HepG2 (cell line): ENCODE data around the gene FAM83C. TPM values are rescaled to one million over a fixed set of nuclear protein-coding genes. Genes with fewer than 3 reads are reported as not detected.

Experiments used
- ATAC-seq: fragments of 200-7000 bp; cut with Tn5 transposase; 3 replicates; pipeline ENCODE4 v1.9.1; 2020; ENCODE audit warnings: mild to moderate bottlenecking, moderate library complexity
- BruUV-seq: library from RNA; stranded (reverse); fragments of 400-500 nt; replicated peaks from 2 replicates; lab custom pipeline; 2021; lab: Mats Ljungman, UMichigan
- CTCF ChIA-PET: fragments of 300-600 bp; formaldehyde crosslinking; extraction: SDS; loops from one replicate; lab custom pipeline; 2021; ENCODE audit warnings: low total read pairs, inconsistent platforms, low intra/inter-chr PET ratio; lab: Yijun Ruan, JAX
- POLR2A ChIA-PET: fragments of 350-600 bp; sonication (Branson Sonifier 250); formaldehyde crosslinking; loops from one replicate; lab custom pipeline; 2020; ENCODE audit warnings: antibody characterized with exemption, inconsistent platforms; lab: Yijun Ruan, JAX
- DNase-seq: peaks from one replicate; pipeline ENCODE4 v3.0.0-alpha.2; 2015; ENCODE audit warnings: low spot score
- FAIRE-seq: peaks from 3 replicates; lab custom pipeline; 2011; peaks lifted over from hg19 to GRCh38; lab: Jason Lieb, UNC
- H2AFZ ChIP-seq: one replicate; pipeline ENCODE4 v1.6.1; 2011; ENCODE audit warnings: low read length, inconsistent platforms
- H3K27ac ChIP-seq: fragments of 300-600 bp; 3 replicates; pipeline ENCODE4 v1.8.0; 2011; ENCODE audit warnings: mixed run types, mild to moderate bottlenecking, mixed read lengths, low read length, inconsistent platforms; ENCODE audit not compliant: insufficient read depth; ENCODE audit errors: extremely low read length
- H3K27me3 ChIP-seq, 2 experiments: fragments of 200-600 bp in 1 of 2; 2 replicates in 1 of 2; 3 replicates in 1 of 2; pipeline versions ENCODE4 v1.6.0 to v1.8.0; 2011; ENCODE audit warnings: low read length in 2 of 2, mild to moderate bottlenecking in 2 of 2, moderate library complexity in 2 of 2, inconsistent platforms in 1 of 2; ENCODE audit not compliant: insufficient read depth in 2 of 2, control insufficient read depth in 1 of 2
- H3K36me3 ChIP-seq, 2 experiments: fragments of 200-600 bp in 1 of 2; replicated peaks in 1 of 2; 2 replicates in 1 of 2; 3 replicates in 1 of 2; pipeline versions ENCODE4 v1.5.1 to v1.8.0; 2011; ENCODE audit warnings: low read length in 2 of 2, inconsistent platforms in 1 of 2; ENCODE audit not compliant: insufficient read depth in 2 of 2, control insufficient read depth in 1 of 2
- H3K4me1 ChIP-seq: 2 replicates; pipeline ENCODE4 v1.5.1; 2012; ENCODE audit warnings: low read length, inconsistent platforms; ENCODE audit not compliant: insufficient read depth
- H3K4me2 ChIP-seq: 2 replicates; pipeline ENCODE4 v1.6.0; 2011; ENCODE audit warnings: low read depth, low read length, inconsistent platforms
- H3K4me3 ChIP-seq, 3 experiments: fragments of 200-600 bp in 1 of 3; sonication (generic), shearing (Covaris generic) in 1 of 3; replicated peaks in 1 of 3; 2 replicates each; pipeline ENCODE4 v1.5.1; 2011 to 2016; ENCODE audit warnings: low read length in 3 of 3, inconsistent platforms in 2 of 3, low read depth in 2 of 3, mild to moderate bottlenecking in 2 of 3, control low read depth in 1 of 3, mixed read lengths in 1 of 3; ENCODE audit not compliant: insufficient read depth in 1 of 3
- H3K79me2 ChIP-seq: one replicate; pipeline ENCODE4 v1.6.1; 2011; ENCODE audit warnings: low read length, inconsistent platforms; ENCODE audit not compliant: insufficient read depth
- H3K9ac ChIP-seq: 2 replicates; pipeline ENCODE4 v1.6.0; 2011; ENCODE audit warnings: mild to moderate bottlenecking, low read depth, low read length, inconsistent platforms; ENCODE audit not compliant: insufficient read depth
- H3K9me3 ChIP-seq: 2 replicates; pipeline ENCODE4 v1.5.1; 2012; ENCODE audit warnings: mild to moderate bottlenecking, low read length
- H4K20me1 ChIP-seq: 2 replicates; pipeline ENCODE4 v1.6.0; 2011; ENCODE audit warnings: inconsistent platforms, mild to moderate bottlenecking, low read length, moderate library complexity; ENCODE audit not compliant: insufficient read depth
- E2F5 ChIP-seq: sonication (generic); formaldehyde crosslinking; conservative IDR thresholded peaks from 2 replicates; pipeline ENCODE4 v1.4.0; 2020; ENCODE audit warnings: missing genetic modification reagents
- FOXO1 ChIP-seq: sonication (generic); formaldehyde crosslinking; IDR thresholded peaks from 2 replicates; pipeline ENCODE4 v1.4.0; 2020; ENCODE audit warnings: missing genetic modification reagents
- NONO ChIP-seq, 2 experiments: fragments of 450-650 bp in 1 of 2; sonication (generic) in 1 of 2; formaldehyde crosslinking in 1 of 2; IDR thresholded peaks in 1 of 2; conservative IDR thresholded peaks in 1 of 2; 2 replicates each; pipeline versions ENCODE4 v1.6.1 to v1.8.0; 2017 to 2022; ENCODE audit warnings: mild to moderate bottlenecking in 1 of 2, missing genetic modification reagents in 1 of 2, moderate library complexity in 1 of 2
- ONECUT2 ChIP-seq: sonication (generic); formaldehyde crosslinking; IDR thresholded peaks from 2 replicates; pipeline ENCODE4 v1.4.0; 2020; ENCODE audit warnings: missing genetic modification reagents
- RCOR2 ChIP-seq: IDR thresholded peaks from 2 replicates; pipeline ENCODE4 v1.6.1; 2016; ENCODE audit warnings: missing biosample characterization, missing genetic modification reagents
- TEAD3 ChIP-seq: optimal IDR thresholded peaks from 2 replicates; pipeline ENCODE3; 2016; ENCODE audit warnings: borderline replicate concordance
- ZNF160 ChIP-seq: sonication (generic); formaldehyde crosslinking; IDR thresholded peaks from 2 replicates; pipeline ENCODE4 v1.8.0; 2022; ENCODE audit warnings: mild to moderate bottlenecking, inconsistent platforms, missing genetic modification reagents
- ZNF34 ChIP-seq: sonication (generic); formaldehyde crosslinking; IDR thresholded peaks from 2 replicates; pipeline ENCODE4 v1.4.0; 2020; ENCODE audit warnings: mild to moderate bottlenecking, missing genetic modification reagents, borderline replicate concordance
- WGBS: methylation state at CpG from one replicate; pipeline ENCODE4 v1.1.6; 2017; ENCODE audit warnings: low lambda C conversion rate; 5-methylcytosine and 5-hydroxymethylcytosine counted together
- in situ Hi-C: cut with HindIII; loops from 2 replicates; pipeline ENCODE4 v1.10.0; 2017; ENCODE audit warnings: low pct_unique_long_range_greater_than_20kb; ENCODE audit not compliant: extremely low pct_ligation_motif_present
- intact Hi-C: fragments of 100-400 bp; cut with micrococcal nuclease; formaldehyde crosslinking; loops from one replicate; pipeline ENCODE4 v1.10.0; 2022; ENCODE audit not compliant: unreplicated experiment
- polyA plus RNA-seq, 8 experiments: library from polyadenylated mRNA; depleted of rRNA in 3 of 8; stranded (reverse) in 7 of 8; unstranded in 1 of 8; fragments of >200 nt; fragmentation: Illumina TruSeq in 4 of 8; extraction: Trizol in 4 of 8; gene quantifications; 2 replicates each; pipeline versions ENCODE4 v1.2.1 to v1.2.3, GENCODE V29; 2011 to 2016; ENCODE audit warnings: low read depth in 4 of 8, missing spikeins in 1 of 8, mixed read lengths in 1 of 8; ENCODE audit not compliant: insufficient read depth in 1 of 8
- total RNA-seq, 5 experiments: library from RNA; depleted of rRNA; stranded (reverse); fragments of >200 nt; fragmentation: Illumina TruSeq; extraction: Trizol; gene quantifications; 2 replicates each; pipeline ENCODE4 v1.2.3, GENCODE V29; 2016; ENCODE audit warnings: low read depth in 1 of 5

FAM83C gene
- total and polyA plus RNA-seq, 2 of the 13 experiments (the other 11 are each of a cell fraction or from before 2014, with no cell fraction given) = 0.04 TPM; not detected in 1

- TF ChIP-seq E2F5 (CRISPR knock-in tag) (no peak), ZNF160 (CRISPR knock-in tag) (no peak), ONECUT2 (CRISPR knock-in tag) (peak; percentile 67; the same call in 1 of the 2 replicates), ZNF34 (CRISPR knock-in tag) (0 out of 2 replicates have a peak, but pooled peaks have one; percentile 2), TEAD3 (CRISPR knock-in tag) (peak; percentile 12), FOXO1 (CRISPR knock-in tag) (no peak), RCOR2 (CRISPR knock-in tag) (0 out of 2 replicates have a peak, but pooled peaks have one; percentile 42), NONO (IDR thresholded peaks at IDR 0.05) (no peak), NONO (CRISPR knock-in tag; conservative IDR thresholded peaks at IDR 0.05) (0 out of 2 replicates have a peak, but pooled peaks have one; percentile 34)
- Histone ChIP-seq H3K79me2 (no peaks in the 10 kb centered on the region), H3K27me3 (no peaks in the 10 kb centered on the region), H3K4me3 (no peak overlapping the region), H3K27ac (peak overlapping the region; percentile 74), H3K36me3 (no peaks in the 10 kb centered on the region), H3K9ac (no peak overlapping the region), H4K20me1 (no peaks in the 10 kb centered on the region), H2AFZ (no peak overlapping the region), H3K4me1 (peaks cover 58% of the 10 kb centered on the region), H3K4me2 (no peak overlapping the region), H3K9me3 (no peaks in the 10 kb centered on the region)
- ChIA-PET CTCF (no interaction called here), POLR2A (interaction anchor here (3.9 kb wide), 1 partner anchor 19 kb away, joined by 78 read pairs; no protein-coding TSS in a partner anchor)
- no peak for ATAC-seq
- intact Hi-C loops (no loop called here), in situ Hi-C loops (no loop called here)
- no TSS peak for BruUV-seq
- DNase-seq = no peak
- no peak for FAIRE-seq
- WGBS = 84% methylated on average over 6 of the region's 6 CpGs
Observed at GRCh38 chr20:35325401-35325800, 33.2 kb upstream of the FAM83C start.
